ENCODE results near the gene PNPLA7.

Gene PNPLA7

GRCh38 chr9:137497921-137498719 is 52.1 kb downstream of the PNPLA7 start:
- DNase-seq (ENCODE audit: low read depth) = no peak
- H3K4me3 ChIP-seq (ENCODE audit: control insufficient read depth, low read depth, low read length) = no peak overlapping the region
- no peak for TF ChIP-seq CTCF (conservative IDR thresholded peaks at IDR 0.05; ENCODE audit: control insufficient read depth, insufficient read depth, low read depth, low read length)

- DNase-seq (ENCODE audit: low read depth) = no peak
- no peak overlapping the region for H3K4me3 ChIP-seq (ENCODE audit: control insufficient read depth, low read depth, low read length)
- no peak for TF ChIP-seq CTCF (conservative IDR thresholded peaks at IDR 0.05; ENCODE audit: control insufficient read depth, insufficient read depth, low read depth, low read length)
These were observed 53.4 kb downstream of the PNPLA7 start for GRCh38 chr9:137496601-137497375.

- no peak for DNase-seq (ENCODE audit: low read depth)
- no peak overlapping the region for H3K4me3 ChIP-seq (ENCODE audit: control insufficient read depth, low read depth, low read length)
- TF ChIP-seq CTCF (conservative IDR thresholded peaks at IDR 0.05; ENCODE audit: control insufficient read depth, insufficient read depth, low read depth, low read length) = no peak
These were observed 55.5 kb downstream of the PNPLA7 start for GRCh38 chr9:137494550-137495351.

- no peak for TF ChIP-seq CTCF (conservative IDR thresholded peaks at IDR 0.05; ENCODE audit: control insufficient read depth, insufficient read depth, low read depth, low read length)
- H3K4me3 ChIP-seq (ENCODE audit: control insufficient read depth, low read depth, low read length) = no peak overlapping the region
- DNase-seq (ENCODE audit: low read depth) = no peak
These were observed 56.1 kb downstream of the PNPLA7 start for GRCh38 chr9:137494104-137494544.

- H3K4me3 ChIP-seq (ENCODE audit: control insufficient read depth, low read depth, low read length) = no peak overlapping the region
- TF ChIP-seq CTCF (conservative IDR thresholded peaks at IDR 0.05; ENCODE audit: control insufficient read depth, insufficient read depth, low read depth, low read length) = no peak
- no peak for DNase-seq (ENCODE audit: low read depth)
These were observed 56.7 kb downstream of the PNPLA7 start for GRCh38 chr9:137493364-137494103.

All from fibroblast of mammary gland (primary cell).